Activated CD4-positive, alpha-beta T cell treated with anti-CD3 and anti-CD28 coated beads, Interleukin-2, Interleukin-6, amounts not matched to agents 100 ng/mL and 50 ng/mL, durations not matched to agents 16 hours and 8 hours (primary cell): ENCODE data around the gene CTDSPL2.
"Not testable (repeated sequence)": the region's sequence is repeated elsewhere in the genome, so short reads cannot be mapped to it uniquely, and the experiment has no call there.

Experiments
- DNase-seq: peaks from one replicate; pipeline ENCODE4 v3.0.0-alpha.2; 2020

Gene CTDSPL2

DNA sequence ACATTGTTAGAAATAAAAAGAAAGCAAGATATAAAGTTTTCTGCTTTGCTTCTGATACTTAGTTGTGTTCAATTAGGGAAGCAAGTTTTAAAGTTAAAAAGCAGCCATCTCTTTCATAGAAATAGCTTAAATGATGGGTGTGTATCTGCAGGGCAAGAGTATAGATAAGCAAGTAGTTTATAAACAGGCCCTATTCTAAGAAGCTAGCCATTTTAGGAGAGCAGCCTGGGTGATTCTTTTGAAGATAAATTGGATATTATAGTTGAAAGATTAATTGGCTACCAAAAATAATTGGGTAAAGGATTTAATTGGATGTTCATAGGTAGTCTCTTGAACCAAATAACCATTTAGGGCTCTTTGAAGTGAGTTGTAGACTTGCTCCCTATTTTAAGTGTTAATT, 115.2 kb downstream of the CTDSPL2 start:
- no peak for DNase-seq

- not testable (repeated sequence) for DNase-seq
Measured at GRCh38 chr15:44544745-44545144, 117.3 kb downstream of the CTDSPL2 start.

GRCh38 chr15:44545913-44546802, 118.7 kb downstream of the CTDSPL2 start:
- DNase-seq, result peak; percentile 90

GRCh38 chr15:44549152-44549551, 121.7 kb downstream of the CTDSPL2 start:
- not testable (repeated sequence) for DNase-seq

GRCh38 chr15:44550256-44550655, 122.8 kb downstream of the CTDSPL2 start:
- no peak for DNase-seq

- no peak for DNase-seq
Measured at GRCh38 chr15:44550734-44551133, 123.3 kb downstream of the CTDSPL2 start.

- DNase-seq, result no peak
Measured at GRCh38 chr15:44554934-44555723, 127.7 kb downstream of the CTDSPL2 start.

GRCh38 chr15:44560926-44561325, 133.5 kb downstream of the CTDSPL2 start:
- DNase-seq, result not testable (repeated sequence)

GRCh38 chr15:44565387-44566154, 138.1 kb downstream of the CTDSPL2 start:
- DNase-seq, result no peak

DNA sequence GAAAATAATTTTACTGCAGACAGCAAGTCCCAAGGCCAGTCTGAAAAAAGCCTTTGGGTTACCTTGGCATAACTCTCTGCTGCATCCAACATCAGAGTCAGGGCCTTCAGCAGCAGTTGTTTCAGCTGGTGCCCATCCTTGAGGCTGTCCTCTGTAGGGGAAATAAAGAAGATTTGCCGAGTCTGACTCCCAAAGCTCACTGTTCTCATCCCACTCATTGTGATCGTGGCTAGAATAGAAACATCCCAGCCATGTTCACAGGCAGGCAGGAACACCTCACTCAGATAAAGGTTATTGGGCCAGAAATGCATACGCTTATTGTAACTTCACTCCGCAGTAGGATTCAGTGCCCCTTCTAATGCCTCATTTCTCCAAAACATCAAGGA, 138.7 kb downstream of the CTDSPL2 start:
- DNase-seq, result no peak

DNA sequence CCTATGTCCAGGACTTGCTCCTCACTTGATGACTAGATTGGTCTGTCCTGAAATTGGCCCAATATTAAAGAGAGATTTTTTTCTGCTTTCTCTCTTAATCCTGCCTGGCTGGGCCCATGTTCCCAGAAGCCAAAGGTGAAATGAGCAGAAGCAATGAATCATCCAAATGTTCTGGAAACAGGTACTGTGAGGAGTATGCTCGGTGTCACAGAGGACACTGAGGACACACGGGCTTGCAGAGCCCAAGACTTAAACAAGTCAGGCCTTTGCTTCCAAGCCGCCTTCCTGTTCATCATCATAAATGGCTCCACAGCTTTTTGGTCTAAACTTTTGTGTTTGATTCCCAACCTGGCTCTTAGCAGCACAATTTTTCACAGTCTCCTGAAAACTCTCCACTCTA, 140.9 kb downstream of the CTDSPL2 start:
- no peak for DNase-seq

- no peak for DNase-seq
Measured at GRCh38 chr15:44569316-44569715, 141.9 kb downstream of the CTDSPL2 start.

- DNase-seq, result no peak
Measured at GRCh38 chr15:44570361-44570760, 142.9 kb downstream of the CTDSPL2 start.

DNA sequence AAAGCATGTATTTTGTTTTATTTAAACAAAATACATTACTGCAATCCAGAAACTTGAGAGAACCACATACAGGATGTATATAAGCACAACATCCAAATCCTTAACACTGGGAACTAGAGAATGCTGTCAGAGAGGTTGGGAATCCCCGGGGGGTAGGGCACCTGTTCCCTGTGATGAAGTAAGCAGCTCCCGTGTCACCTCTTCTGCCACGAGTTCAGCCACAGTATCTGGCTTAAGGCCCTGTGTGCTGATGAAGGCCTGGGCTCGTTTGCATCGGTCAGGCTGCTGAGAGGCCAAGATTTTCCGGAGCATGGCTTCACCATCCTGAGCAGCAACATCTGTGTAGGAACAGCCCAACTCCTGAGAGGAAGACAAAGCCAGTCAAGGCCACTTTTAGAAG, 146.0 kb downstream of the CTDSPL2 start:
- DNase-seq, result no peak

- no peak for DNase-seq
Measured at GRCh38 chr15:44574734-44575133, 147.3 kb downstream of the CTDSPL2 start.
